ENCODE measurements around the gene CDYL.

CDYL gene

GRCh38 chr6:4957521-4958231 lies 181.5 kb downstream of the CDYL start:
- Histone ChIP-seq H3K27me3 (ENCODE audit: control insufficient read depth, insufficient read depth, low read length) (peaks cover 4% of the 10 kb centered on the region), H3K9ac (ENCODE audit: low read length) (no peak overlapping the region), H3K9me3 (ENCODE audit: control insufficient read depth, low read length) (no peaks in the 10 kb centered on the region), H3K36me3 (ENCODE audit: control insufficient read depth, insufficient read depth, low read length) (peaks cover 5% of the 10 kb centered on the region), H3K4me3 (ENCODE audit: low read length) (no peak overlapping the region), H3K4me1 (ENCODE audit: control insufficient read depth, insufficient read depth, low read length) (no peaks in the 10 kb centered on the region)

GRCh38 chr6:4958624-4959023 lies 182.4 kb downstream of the CDYL start:
- Histone ChIP-seq H3K9me3 (ENCODE audit: control insufficient read depth, low read length) (no peaks in the 10 kb centered on the region), H3K36me3 (ENCODE audit: control insufficient read depth, insufficient read depth, low read length) (peaks cover 5% of the 10 kb centered on the region), H3K9ac (ENCODE audit: low read length) (no peak overlapping the region), H3K4me3 (ENCODE audit: low read length) (no peak overlapping the region), H3K4me1 (ENCODE audit: control insufficient read depth, insufficient read depth, low read length) (no peaks in the 10 kb centered on the region), H3K27me3 (ENCODE audit: control insufficient read depth, insufficient read depth, low read length) (peaks cover 4% of the 10 kb centered on the region)

GRCh38 chr6:4961322-4962168 lies 185.3 kb downstream of the CDYL start:
- Histone ChIP-seq H3K4me3 (ENCODE audit: low read length) (no peak overlapping the region), H3K36me3 (ENCODE audit: control insufficient read depth, insufficient read depth, low read length) (no peaks in the 10 kb centered on the region), H3K9me3 (ENCODE audit: control insufficient read depth, low read length) (no peaks in the 10 kb centered on the region), H3K4me1 (ENCODE audit: control insufficient read depth, insufficient read depth, low read length) (no peaks in the 10 kb centered on the region), H3K27me3 (ENCODE audit: control insufficient read depth, insufficient read depth, low read length) (peaks cover 8% of the 10 kb centered on the region), H3K9ac (ENCODE audit: low read length) (no peak overlapping the region)

GRCh38 chr6:4962905-4963304 lies 186.7 kb downstream of the CDYL start:
- no peaks in the 10 kb centered on the region for H3K4me1 ChIP-seq (ENCODE audit: control insufficient read depth, insufficient read depth, low read length)

GRCh38 chr6:4964675-4965561 lies 188.7 kb downstream of the CDYL start:
- peaks cover 8% of the 10 kb centered on the region for H3K27me3 ChIP-seq (ENCODE audit: control insufficient read depth, insufficient read depth, low read length)
- no peaks in the 10 kb centered on the region for H3K36me3 ChIP-seq (ENCODE audit: control insufficient read depth, insufficient read depth, low read length)
- no peak overlapping the region for H3K9ac ChIP-seq (ENCODE audit: low read length)
- H3K9me3 ChIP-seq (ENCODE audit: control insufficient read depth, low read length): no peaks in the 10 kb centered on the region
- H3K4me3 ChIP-seq (ENCODE audit: low read length): no peak overlapping the region
- H3K4me1 ChIP-seq (ENCODE audit: control insufficient read depth, insufficient read depth, low read length): no peaks in the 10 kb centered on the region

More at GRCh38 chr6:4962905-4963304, 186.7 kb downstream of the CDYL start:
- no peaks in the 10 kb centered on the region for H3K36me3 ChIP-seq (ENCODE audit: control insufficient read depth, insufficient read depth, low read length)
- H3K9me3 ChIP-seq (ENCODE audit: control insufficient read depth, low read length): no peaks in the 10 kb centered on the region
- no peak overlapping the region for H3K4me3 ChIP-seq (ENCODE audit: low read length)
- peaks cover 8% of the 10 kb centered on the region for H3K27me3 ChIP-seq (ENCODE audit: control insufficient read depth, insufficient read depth, low read length)
- H3K9ac ChIP-seq (ENCODE audit: low read length): no peak overlapping the region

GRCh38 chr6:4965562-4966389 lies 189.6 kb downstream of the CDYL start:
- Histone ChIP-seq H3K27me3 (ENCODE audit: control insufficient read depth, insufficient read depth, low read length) (peaks cover 8% of the 10 kb centered on the region), H3K36me3 (ENCODE audit: control insufficient read depth, insufficient read depth, low read length) (no peaks in the 10 kb centered on the region), H3K4me1 (ENCODE audit: control insufficient read depth, insufficient read depth, low read length) (no peaks in the 10 kb centered on the region), H3K9me3 (ENCODE audit: control insufficient read depth, low read length) (no peaks in the 10 kb centered on the region), H3K4me3 (ENCODE audit: low read length) (no peak overlapping the region), H3K9ac (ENCODE audit: low read length) (no peak overlapping the region)

GRCh38 chr6:4967301-4968030 lies 191.3 kb downstream of the CDYL start:
- Histone ChIP-seq H3K9me3 (ENCODE audit: control insufficient read depth, low read length) (no peaks in the 10 kb centered on the region), H3K4me1 (ENCODE audit: control insufficient read depth, insufficient read depth, low read length) (no peaks in the 10 kb centered on the region), H3K4me3 (ENCODE audit: low read length) (no peak overlapping the region), H3K27me3 (ENCODE audit: control insufficient read depth, insufficient read depth, low read length) (peaks cover 4% of the 10 kb centered on the region), H3K36me3 (ENCODE audit: control insufficient read depth, insufficient read depth, low read length) (no peaks in the 10 kb centered on the region), H3K9ac (ENCODE audit: low read length) (no peak overlapping the region)

- H3K4me3 ChIP-seq (ENCODE audit: low read length): no peak overlapping the region
- no peaks in the 10 kb centered on the region for H3K9me3 ChIP-seq (ENCODE audit: control insufficient read depth, low read length)
- H3K4me1 ChIP-seq (ENCODE audit: control insufficient read depth, insufficient read depth, low read length): no peaks in the 10 kb centered on the region
- H3K9ac ChIP-seq (ENCODE audit: low read length): no peak overlapping the region
- peaks cover 1% of the 10 kb centered on the region for H3K27me3 ChIP-seq (ENCODE audit: control insufficient read depth, insufficient read depth, low read length)
- H3K36me3 ChIP-seq (ENCODE audit: control insufficient read depth, insufficient read depth, low read length): no peaks in the 10 kb centered on the region
These were observed 193.5 kb downstream of the CDYL start for GRCh38 chr6:4969609-4970285.

- Histone ChIP-seq H3K27me3 (ENCODE audit: control insufficient read depth, insufficient read depth, low read length) (no peaks in the 10 kb centered on the region), H3K9me3 (ENCODE audit: control insufficient read depth, low read length) (no peaks in the 10 kb centered on the region), H3K9ac (ENCODE audit: low read length) (no peak overlapping the region), H3K4me3 (ENCODE audit: low read length) (no peak overlapping the region), H3K36me3 (ENCODE audit: control insufficient read depth, insufficient read depth, low read length) (no peaks in the 10 kb centered on the region), H3K4me1 (ENCODE audit: control insufficient read depth, insufficient read depth, low read length) (no peaks in the 10 kb centered on the region)
These were observed 194.7 kb downstream of the CDYL start for GRCh38 chr6:4970739-4971395.

- no peak overlapping the region for H3K4me3 ChIP-seq (ENCODE audit: low read length)
- H3K4me1 ChIP-seq (ENCODE audit: control insufficient read depth, insufficient read depth, low read length): no peaks in the 10 kb centered on the region
- no peaks in the 10 kb centered on the region for H3K9me3 ChIP-seq (ENCODE audit: control insufficient read depth, low read length)
- H3K27me3 ChIP-seq (ENCODE audit: control insufficient read depth, insufficient read depth, low read length): no peaks in the 10 kb centered on the region
- H3K36me3 ChIP-seq (ENCODE audit: control insufficient read depth, insufficient read depth, low read length): no peaks in the 10 kb centered on the region
- no peak overlapping the region for H3K9ac ChIP-seq (ENCODE audit: low read length)
These were observed 195.6 kb downstream of the CDYL start for GRCh38 chr6:4971851-4972250.
